RKO (cell line): ENCODE data around the gene SLC39A11.

Experiments
- DNase-seq: peaks from one replicate; pipeline ENCODE4 v3.0.0-alpha.2; 2016; ENCODE audit warnings: low spot score

SLC39A11 gene

DNA sequence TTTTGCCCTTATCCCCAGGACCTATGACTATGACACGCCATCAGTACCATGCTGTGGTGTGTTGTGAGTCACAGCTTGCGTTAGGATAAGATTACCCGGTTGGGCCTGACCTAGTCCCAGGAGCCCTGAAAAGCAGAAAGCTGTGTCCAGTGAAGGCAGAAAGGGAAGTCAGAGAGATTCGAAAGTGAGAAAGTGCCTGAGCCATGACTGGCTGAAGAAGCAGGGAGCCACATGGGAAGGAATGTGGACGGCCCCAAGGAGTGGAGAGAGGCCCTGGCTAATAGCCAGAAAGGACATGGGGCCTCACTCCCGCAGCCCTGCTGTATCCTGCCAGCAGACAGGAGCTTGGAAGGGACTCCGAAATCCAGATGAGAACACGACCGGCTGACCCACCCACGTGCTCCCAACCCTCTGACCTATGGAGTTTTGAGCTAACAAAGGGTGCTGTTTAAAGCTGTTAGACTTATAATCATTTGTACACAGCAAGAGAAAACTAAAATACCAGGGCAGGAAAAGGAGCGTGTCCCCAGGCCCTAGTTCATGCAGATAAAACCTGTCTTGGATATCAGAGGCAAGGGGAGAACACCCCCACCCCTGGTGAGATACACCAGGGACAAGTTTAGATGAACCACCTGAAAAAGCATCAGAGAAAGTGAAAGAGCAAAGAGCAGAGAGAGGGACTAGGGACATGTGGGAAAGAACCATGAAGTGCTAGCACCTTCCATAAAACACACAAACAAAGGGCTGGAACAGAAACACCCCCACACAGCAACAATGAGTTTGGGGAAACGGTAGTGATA is 115.3 kb downstream of the SLC39A11 start:
- DNase-seq: peak; percentile 19

DNA sequence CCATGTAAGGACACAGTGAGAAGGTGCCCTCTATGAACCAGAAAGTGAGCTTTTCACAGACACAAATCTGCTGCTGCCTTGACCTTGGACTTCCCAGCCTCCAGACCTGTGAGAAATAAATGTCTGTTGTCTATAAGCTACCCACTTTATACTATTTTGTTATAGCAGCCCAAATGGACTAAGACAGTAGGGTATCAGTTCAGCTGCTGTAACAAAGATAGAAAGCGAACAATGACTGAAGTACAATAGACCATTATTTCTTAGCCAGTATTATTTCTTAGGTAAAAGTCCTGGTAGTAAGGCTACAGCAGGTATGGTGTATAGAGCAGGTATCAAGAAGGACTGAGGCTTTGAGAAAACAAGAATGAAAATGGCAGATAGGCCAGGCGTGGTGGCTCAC is 117.0 kb downstream of the SLC39A11 start:
- no peak for DNase-seq

DNA sequence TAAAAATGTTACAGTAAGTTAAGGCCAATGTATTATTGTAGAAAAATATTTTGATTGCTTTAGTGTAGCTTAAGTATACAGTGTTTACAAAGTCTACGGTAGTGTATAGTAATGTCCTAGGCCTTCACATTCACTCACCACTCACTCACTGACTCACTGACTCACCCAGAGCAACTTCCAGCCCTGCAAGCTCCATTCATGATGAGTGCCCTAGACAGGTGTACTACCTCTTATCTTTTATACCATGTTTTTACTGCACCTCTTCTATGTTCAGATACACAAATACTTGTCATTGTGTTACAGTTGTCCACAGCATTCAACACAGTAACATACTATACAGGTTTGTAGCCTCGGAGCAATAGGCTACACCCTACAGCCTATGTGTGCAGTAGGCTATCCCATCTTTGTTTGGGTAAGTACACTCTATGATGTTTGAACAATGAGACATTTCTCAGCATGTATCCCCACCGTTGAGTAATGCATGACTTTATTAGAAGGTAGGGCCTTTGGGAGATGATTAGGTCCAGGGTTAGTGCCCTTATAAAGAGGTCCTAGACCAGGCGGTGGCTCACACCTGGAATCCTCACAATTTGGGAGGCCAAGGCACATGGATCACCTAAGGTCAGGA is 117.8 kb downstream of the SLC39A11 start:
- peak; percentile 3 for DNase-seq

DNA sequence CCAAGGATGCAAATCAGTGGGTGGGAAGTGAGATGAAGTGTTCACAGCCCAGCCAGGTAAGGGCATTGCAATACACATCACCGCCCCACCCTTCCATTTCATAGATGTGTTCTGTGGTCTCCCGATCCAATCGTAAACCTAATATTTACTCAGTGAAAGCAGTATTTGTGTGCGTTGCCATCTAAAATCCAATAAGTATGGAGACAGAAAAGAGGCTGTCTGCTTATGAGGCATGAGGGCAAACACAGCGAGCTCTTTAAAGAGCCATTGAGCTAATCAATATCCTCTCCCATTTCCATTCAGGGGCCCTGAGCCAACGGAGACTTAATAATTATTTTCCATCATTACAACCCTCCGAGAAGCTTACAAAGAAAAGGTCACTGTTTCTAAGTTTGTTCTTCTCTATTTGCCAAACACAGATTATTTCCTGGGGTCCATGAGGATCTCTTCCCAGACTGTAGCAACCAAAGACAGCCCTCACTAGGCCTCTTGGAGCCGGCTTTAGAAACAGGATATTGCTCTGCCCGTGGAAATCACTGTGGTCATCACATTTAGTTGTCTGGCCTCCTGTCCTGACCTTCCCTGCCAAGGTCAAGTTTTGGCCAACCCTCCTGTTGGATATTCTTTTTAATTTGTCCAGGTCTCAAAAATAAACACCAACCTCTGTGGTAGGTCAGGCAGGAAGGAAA is 120.1 kb downstream of the SLC39A11 start:
- no peak for DNase-seq

DNA sequence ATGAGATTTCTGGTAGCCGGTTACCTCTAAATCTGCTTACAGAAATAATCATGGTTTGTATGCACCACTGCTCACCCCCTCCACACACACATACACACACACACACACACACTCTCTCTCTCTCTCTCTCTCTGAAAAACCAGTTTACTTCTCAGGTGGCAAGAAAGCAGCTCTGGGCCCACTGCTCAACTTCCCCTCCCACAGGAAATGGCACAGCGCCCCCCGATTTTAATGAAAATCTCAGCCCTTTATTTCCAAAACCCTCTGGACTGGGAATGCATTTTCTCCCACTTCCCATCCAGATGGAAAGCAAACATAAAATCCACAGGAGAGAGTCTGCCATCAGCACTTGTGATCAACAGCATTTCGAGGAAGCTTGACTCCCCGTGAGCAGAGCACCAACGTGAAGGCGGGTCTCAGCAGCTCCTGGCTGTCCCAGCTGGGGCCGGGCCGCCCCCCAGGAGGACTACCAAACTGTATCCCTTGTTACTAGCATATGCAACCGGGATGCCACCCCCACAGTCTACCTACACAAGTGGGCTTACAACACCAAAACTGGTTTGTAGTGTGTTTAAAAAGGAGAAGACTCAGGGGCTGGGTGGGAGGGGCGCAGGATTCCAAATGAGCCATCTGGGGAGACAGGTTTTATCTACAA is 121.1 kb downstream of the SLC39A11 start:
- DNase-seq: no peak

DNA sequence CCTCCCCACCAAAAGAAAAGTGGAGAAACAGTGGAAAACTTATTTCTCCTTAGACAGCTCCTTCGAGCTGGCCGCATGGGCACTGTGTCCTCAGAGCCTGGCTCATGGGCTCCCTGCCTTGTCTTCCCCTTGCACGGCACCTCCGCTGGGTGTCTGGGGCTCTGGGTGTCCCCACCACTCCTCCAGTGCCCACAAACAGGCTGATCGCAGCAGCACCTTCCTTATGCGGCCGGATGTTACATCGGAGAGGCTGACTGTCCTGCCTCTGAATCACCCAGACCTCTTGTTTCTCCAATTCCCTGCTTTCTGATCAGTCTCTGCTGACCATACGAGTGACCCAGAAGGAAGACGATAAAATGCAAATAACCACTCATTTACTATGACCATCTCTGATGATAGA is 121.7 kb downstream of the SLC39A11 start:
- peak; percentile 18 for DNase-seq

DNA sequence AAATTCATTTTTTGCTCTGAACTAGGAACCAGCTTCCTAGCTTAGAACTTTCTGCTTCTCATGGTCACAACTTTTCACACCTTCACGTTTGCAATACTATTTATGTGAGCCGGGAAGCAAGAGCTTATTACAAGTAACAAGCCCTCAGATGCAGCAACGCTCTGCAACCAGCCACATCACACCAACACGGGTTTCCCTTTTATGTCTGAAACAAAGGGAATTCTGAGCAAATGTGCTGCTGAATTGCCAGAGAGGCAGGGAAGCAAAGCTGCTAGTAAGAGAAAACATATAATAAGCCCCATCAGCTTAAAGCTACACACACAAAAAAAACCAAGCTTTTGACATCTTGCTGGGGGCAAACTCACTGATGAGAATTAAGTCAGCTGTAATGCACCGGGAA is 122.2 kb downstream of the SLC39A11 start:
- DNase-seq: no peak

DNA sequence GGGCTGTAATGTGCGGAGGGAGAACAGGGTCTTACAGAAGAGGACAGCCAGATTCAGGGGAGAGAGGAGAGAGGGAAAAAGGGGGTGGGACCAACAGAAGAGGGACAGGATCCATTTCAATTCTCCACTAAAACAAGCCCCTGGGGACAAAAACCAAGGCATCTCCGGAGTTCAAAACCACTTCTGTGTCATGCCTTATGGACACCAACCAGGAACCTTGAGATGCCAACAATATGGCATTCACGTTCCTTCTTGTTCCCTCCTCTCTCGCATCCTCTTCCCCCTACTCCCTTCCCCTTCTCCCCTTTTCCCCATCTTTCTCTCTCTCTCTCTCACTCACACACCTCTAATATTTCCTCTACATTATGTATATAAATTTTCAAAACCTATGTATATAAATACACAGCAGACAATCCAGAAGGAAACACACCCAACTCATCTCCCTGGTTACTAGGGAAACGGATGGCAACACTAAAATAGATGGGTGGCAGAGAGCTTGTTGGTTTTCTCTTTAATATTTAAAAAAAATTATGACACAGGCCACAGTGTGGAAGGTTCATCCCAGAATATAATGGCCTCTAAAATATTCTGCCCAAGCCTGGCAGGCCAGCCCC is 123.1 kb downstream of the SLC39A11 start:
- no peak for DNase-seq

DNA sequence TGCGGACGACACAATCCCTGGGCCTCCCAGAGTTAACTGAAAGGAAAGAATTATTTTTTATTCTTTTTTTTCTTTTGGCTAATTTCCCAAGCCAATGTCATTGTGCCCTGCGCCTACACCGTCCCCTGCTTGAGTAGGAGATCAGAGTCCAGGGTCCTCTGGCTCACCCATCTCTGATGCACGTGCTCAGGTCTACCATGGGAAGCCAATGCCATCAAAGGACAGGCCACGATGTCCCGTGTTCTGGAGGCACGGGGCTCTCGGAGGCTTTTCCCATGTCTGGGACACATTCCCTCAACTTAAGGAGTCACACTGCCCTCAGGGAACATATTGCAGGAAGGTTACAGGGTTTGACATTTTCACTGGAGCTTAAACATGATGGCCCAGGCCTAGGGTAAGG is 123.7 kb downstream of the SLC39A11 start:
- no peak for DNase-seq

DNA sequence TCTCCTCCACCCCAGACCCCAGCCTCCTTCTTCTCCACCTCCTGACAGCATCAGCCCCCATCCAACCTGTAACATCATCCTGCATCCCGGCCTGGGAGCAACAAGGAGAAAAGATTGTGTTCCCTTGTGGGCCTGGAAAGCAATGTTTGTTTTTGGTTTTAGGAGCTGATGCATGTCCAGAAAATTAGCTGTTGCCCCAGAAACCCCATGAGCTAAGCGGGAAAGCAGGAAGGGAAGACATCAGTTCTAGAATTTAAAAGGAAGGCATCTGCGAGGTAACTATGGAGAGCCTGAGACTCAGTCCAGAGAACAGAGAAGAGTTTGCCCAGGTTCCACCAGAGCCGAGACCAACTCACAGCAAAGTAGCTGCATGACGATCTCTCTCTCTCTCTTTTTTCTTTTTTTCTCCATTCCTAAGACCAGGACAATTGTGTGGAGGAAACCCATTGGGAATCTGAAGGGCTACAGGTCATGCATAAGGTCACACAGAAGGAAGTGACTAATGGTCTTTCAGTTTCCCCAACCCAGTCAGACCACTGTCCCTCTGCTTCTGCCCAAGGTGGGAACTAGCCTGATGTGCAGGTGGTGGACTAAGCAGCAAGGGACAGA is 124.4 kb downstream of the SLC39A11 start:
- DNase-seq: no peak

DNA sequence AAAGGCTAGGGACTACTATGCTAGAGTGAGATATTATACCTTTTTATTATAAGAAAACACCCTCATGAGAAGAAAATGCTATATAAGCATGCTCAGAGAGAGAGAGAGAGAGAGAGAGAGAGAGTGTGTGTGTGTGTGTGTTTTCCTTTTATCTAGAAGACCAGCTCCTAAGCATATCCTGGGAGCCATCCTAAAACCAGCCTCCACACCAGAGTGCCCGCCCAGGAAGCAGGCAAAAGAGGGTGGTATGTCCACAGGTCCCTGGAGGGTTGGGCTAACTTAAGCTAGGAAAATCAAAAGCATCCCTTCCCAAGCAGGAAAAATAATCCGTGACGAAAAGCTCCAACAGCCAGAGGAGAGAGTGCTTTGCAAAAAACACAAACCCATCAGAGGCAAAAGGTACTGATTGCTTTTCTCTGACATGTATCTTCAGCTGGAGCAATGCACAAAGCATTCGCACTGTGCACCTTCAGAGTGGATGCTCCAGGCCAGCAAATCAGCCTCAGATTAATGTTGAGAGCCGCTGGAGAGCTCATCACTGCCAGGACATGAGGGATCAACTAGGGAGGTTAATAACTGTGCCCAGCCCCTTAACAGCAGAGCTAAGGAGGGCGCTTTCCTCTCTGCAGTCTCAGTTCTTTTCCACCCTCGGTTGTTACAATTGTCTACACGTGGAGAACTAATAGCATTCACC is 125.1 kb downstream of the SLC39A11 start:
- no peak for DNase-seq

DNA sequence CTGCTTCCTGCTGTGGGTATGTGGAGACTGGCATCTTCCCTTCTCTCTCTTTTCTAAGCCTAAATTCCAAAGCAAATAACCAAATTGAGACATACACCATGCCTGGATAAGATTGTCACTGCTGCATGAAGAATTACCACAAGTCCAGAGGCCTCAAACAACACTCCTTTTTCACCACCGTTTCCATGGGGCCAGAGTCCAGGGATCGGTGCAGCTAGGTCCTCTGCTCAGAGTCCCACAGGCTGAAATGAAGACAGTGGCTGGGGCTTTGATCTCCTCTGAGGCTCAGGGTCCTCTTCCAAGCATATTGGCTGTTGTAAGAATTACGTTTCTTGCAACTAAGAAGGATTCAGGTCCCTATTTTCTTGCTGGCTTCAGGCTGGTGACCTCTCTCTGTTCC is 130.4 kb downstream of the SLC39A11 start:
- DNase-seq: no peak

DNA sequence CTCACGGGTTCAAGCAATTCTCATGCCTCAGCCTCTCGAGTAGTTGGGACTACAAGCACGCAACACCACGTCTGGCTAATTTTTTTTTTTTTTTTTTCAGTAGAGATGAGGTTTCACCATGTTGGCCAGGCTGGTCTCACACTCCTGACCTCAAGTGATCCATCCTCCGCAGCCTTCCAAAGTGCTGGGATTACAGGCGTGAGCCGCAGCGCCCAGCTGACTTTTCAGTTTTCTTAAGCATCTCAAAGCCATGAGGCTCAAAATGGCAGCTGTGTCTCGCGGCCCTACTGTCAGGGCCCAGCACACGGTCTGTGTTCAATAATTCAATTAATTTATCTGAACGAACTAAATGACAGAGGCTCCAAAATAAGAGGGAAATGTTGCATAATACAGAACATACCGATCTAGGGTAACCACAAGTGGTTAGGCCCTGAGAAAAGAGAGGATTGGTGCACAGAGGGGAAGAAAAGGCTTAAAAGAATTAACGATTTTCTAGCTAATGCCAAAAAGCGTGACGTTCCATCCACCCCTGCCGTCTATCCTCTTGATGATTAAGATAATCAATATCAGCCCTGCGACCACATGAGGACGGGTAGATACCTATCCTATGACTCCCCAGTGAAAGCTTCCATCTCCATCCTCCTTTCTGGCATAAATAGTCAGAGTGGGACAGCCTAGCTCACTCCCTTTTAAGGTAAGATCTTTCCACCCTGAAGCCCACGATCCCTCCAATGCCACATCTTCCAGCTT is 136.9 kb downstream of the SLC39A11 start:
- DNase-seq: no peak

DNA sequence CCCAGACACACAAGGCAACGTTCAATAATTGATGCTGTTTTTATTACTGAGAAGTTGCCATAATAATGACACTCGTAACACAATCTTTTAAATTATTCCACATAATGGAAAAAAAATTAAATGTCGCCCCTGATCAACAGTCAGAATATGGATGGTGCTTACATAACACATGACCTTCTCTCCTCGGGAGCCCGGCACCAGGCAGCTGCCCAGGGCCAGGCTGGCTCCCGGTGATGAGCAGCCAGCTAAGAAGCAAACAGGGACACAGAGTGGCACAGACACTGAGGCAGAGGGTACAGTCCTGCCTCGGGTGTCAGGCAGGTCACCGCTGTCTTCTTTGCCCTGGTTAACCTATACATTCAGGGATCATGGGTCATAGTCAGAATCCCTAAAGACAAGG is 137.9 kb downstream of the SLC39A11 start:
- DNase-seq: no peak

DNA sequence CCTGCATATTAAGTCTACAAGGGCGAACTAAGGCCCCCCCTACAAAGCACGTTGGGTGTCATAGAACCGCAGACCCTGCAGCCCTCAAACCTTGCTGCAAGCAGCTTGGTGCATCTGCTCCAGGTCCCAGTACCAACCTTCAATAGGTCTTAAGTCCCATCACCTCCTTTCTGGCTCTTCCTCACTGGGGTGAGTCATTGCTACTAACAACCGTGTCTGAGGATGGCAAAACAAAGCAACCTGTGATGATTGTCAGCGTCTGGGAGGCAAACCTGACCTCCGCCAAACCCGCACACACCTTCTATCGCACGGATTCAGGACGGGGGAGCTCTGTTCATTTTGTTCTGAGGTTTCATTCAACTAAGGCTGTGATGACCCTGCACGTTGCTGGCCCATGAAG is 138.9 kb downstream of the SLC39A11 start:
- DNase-seq: no peak

DNA sequence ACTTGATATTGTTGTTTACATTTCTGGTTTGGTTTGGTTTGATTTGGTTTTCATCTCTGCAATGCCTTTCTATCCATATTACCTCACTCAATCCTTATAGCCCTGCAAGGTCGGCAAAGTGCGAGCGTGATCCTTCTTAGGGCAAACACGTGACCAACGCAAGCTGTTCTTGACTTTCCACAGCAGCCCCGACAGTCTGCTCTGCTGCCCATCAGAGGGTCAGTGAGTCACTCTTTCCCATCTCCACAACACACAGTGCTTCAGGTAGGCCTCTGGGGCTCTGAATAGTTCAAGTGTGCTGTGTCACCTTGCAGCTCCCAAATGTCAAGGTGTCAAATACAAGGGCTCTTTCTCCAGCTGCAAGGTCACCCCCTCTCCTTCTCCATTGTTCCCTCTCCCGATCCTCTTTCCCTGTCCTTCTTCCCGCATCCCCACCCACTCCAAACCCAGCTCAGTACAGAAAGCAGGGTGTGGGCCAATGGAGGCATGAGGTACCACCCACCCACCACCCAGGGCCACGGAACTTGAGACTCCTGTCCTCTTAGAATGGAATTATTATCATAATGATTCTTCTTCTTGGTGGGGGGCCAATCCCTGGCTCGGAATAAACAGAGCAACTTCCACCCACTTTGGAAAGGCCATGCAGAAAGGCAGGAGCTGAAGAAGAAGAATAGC is 139.7 kb downstream of the SLC39A11 start:
- DNase-seq: no peak

DNA sequence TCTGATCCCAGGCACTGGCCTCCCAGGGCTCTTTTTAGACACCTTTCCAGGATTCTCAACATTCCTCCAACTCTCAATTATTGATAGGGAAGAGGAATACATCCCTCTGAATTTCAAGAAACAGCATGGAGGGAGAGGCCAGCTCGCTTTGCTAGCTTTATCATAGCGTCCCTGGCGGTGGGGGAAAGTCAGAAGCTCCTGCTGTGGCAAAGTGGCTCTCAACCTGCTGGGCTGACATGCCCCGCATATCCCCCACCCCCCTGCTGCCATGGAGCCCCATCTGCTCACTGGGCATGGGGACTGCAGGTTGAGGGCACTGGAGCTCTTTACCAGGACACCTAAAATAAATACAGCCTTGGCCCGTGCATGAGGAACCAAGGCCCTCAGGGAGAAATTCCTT is 140.3 kb downstream of the SLC39A11 start:
- no peak for DNase-seq

DNA sequence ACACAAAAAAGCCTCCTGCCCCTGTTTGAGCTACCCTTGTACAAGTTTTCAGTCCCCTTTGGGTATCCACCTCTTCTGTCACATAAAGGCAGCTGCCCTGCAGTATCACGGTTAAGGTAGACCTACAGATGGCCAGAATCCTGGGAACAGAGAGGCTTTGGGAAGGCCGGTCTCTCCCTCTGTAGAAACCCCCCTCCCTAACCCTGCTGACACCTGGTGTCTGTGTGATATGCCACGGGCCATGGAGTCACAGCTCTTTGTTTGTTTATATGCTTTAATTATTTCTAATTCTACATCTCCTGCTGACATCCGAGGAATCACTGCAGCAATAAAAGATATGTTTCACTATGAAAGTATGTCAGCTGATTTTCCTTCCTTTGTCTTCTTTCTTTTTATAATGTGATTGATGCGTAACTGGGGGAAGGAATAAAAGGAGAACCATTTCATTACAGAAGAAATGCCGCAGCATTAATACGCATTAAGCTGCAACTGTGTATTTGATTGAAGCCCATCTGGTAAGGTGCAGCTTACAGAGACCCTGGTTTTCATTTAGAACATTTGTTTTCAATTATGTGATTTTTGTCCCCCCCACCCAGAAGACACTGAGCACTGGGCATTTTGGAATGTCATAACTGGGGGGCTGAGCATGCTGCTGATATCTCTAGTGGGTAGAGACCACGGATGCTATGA is 142.1 kb downstream of the SLC39A11 start:
- no peak for DNase-seq

DNA sequence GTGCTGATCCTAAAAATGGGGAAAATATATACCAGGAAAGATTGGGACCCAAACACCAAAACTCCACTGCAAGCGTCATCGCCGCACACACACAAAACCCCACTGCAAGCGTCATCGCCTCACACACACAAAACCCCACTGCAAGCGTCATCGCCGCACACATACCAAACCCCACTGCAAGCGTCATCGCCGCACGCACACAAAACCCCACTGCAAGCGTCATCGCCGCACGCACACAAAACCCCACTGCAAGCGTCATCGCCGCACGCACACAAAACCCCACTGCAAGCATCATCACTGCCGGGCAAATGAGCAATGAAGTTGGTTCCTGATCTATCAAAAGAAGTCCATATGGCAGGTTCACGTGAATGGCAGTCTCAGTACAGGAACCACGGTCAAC is 144.4 kb downstream of the SLC39A11 start:
- DNase-seq: no peak
